AG08395 (cell line): ENCODE results near the gene ZNF57.
"Not testable (repeated sequence)": the region's sequence is repeated elsewhere in the genome, so short reads cannot be mapped to it uniquely, and the experiment has no call there.

ENCODE experiments used
- DNase-seq: peaks from one replicate; pipeline ENCODE4 v3.0.0; 2012; ENCODE audit warnings: mixed read lengths, low spot score

The ZNF57 gene

GRCh38 chr19:2952953-2953481 lies 52.3 kb downstream of the ZNF57 start:
- no peak for DNase-seq

- no peak for DNase-seq
Observed at GRCh38 chr19:2957160-2957559, 56.4 kb downstream of the ZNF57 start.

GRCh38 chr19:2960120-2960519 lies 59.4 kb downstream of the ZNF57 start:
- DNase-seq: no peak

GRCh38 chr19:2962018-2962670 lies 61.4 kb downstream of the ZNF57 start:
- DNase-seq: peak; percentile 71

GRCh38 chr19:2963122-2963521 lies 62.4 kb downstream of the ZNF57 start:
- DNase-seq: no peak

GRCh38 chr19:2963631-2964030 lies 62.9 kb downstream of the ZNF57 start:
- DNase-seq: not testable (repeated sequence)

- no peak for DNase-seq
Observed at GRCh38 chr19:2964874-2965273, 64.1 kb downstream of the ZNF57 start.

- DNase-seq: no peak
Observed at GRCh38 chr19:2967972-2968371, 67.2 kb downstream of the ZNF57 start.
